Anterior cingulate cortex (tissue), 58 donors: ENCODE data around the gene HIF1AN.

ENCODE experiments used
- DNase-seq, 58 donors: peaks; one replicate each; lab custom pipeline; 2025; lab: John Stamatoyannopoulos, UW

The HIF1AN gene

DNA sequence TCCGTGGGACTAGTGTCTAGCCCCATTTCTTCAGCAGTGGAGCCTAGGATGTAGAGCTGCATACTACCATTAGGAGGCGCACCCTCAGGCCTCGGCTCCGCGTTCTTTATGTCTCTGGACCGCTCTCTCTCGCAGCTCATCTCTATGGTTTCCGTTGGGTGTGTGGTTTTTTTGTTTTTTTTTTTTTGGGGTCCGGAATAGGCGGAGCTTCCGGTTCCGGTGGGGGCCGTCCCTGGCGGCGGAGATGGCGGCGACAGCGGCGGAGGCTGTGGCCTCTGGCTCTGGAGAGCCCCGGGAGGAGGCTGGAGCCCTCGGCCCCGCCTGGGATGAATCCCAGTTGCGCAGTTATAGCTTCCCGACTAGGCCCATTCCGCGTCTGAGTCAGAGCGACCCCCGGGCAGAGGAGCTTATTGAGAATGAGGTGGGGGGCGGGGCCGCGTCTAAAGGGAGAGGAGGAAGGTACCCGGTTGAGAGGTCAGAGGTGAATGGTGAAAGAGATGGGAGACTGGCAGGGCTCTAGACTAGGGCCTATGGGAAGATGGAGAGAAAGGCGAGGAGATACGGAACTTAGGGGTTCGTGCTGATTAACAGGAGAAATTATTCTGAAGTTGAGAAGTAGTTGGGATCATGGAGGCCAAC, at the start of gene HIF1AN:
Gene HIF1AN (plus strand): TSS at position 229 of the 639 bp plus-strand sequence. CDS start 16 bp downstream, at position 245.
- DNase-seq, result peak; percentile 11 to 94 (median 80)

DNA sequence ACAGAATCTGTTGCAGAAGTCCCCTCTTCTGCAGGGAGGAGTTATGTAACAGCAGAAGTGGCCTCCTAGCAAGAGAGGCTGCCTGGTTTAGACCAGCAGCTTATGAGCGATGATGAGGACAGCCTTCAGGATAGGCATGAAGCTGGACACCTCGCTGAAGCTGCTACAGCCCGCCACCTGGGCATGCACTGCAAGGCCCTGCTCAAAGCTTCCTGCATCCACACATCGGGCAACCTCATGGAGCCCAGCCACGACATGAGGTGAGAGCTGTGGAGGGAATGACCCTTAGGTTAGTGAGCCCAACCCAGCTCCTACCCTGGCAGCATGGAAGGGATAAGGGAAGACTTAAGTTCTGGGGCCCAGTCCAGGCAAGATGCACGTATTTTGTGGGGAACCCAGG, 48.2 kb upstream of the HIF1AN start:
- no peak for DNase-seq

DNA sequence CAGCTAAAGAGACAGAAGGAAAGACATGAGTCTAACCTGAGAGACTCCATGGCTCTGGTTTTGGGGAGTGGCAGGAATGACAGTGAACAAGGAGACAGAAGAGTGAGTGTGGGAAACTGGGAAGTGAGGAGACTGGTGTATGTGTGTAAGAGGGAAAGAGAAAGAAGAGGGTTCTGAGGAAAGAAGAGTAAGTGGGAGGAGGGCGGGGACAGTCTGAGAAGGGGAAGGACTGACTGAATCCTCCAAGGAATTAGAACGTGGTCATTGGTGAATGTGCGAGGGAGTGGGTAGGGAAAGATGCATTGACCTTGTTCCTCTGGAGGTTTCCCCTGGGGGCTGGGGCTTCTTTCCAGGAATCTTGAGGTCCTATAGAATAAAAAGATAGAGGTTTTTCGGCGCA, 46.3 kb upstream of the HIF1AN start:
- DNase-seq, result no peak

DNA sequence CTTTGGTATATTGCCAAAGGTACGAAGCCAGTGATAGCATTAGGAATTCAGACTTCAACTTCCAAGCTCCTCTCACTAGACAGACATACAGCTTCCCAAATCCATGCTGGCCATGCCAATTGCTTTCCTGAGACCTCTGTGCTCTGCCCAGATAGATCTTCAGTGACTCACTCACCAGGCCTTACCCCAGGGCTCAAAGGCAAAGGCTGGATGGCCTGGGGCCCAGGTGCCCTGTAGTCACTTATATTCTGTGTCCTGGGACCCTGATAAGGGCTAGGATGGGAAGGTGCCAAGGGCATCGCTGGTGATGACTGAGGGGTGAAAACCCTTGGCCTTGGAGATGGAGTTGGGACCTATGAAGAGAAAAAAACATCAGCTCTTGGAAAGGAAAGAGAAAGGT, 45.2 kb upstream of the HIF1AN start:
- no peak for DNase-seq

DNA sequence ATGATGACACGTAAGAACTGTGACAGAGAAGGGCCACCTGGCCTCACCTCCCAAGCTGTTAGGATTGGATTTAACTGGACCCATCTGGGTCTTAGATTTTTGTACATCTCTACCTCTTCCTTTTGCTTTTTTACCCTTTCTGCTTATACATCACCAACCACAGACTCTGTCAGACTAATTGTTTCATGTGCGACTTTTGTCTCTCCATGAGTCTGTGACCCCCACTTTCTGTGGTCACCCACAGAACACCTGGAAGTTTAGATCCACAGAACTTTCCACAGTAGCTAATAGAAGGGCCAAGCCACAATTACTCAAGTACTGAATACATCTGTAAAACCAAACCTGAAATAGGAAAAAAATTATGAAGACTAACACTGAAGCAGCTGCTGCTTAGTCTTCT, 39.2 kb upstream of the HIF1AN start:
- DNase-seq, result no peak

DNA sequence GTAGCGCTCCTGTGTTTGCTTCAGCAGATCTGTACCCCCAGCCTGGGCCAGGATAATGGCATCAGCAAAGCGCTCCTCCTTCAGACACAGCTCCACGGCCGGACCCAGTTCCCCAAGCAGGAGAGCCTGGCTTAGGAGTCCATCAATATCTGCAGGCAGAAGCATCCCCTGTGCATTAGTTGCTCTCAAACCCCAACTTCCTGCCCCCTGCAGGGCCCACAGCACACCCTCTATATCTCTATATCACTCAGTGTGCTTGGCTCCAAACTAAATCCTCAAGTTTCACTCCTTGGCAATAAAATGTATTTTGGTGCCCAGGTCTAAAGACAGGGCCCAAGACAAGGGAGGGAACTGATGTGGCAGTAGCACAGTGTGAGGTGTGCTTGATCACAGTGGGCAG, 37.7 kb upstream of the HIF1AN start:
- no peak for DNase-seq

DNA sequence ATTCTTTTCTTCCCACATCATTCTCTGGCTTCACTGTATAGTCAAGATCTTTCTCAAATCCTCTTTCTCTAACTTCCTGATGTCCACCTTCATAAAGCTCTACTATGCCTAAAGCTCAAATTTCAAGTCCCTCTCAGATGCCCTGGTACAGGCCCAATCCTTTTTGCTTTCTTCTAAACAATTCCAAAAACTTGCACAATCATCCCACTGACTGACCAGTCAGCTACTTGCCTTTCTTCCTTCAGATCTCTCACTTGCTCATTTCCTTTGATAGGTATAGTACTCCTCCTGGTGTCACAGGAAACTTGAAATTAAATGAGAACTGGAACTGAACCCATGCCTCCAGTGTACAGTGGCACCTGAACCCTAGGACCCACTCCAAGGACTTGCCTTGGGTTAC, 34.3 kb upstream of the HIF1AN start:
- DNase-seq, result no peak

DNA sequence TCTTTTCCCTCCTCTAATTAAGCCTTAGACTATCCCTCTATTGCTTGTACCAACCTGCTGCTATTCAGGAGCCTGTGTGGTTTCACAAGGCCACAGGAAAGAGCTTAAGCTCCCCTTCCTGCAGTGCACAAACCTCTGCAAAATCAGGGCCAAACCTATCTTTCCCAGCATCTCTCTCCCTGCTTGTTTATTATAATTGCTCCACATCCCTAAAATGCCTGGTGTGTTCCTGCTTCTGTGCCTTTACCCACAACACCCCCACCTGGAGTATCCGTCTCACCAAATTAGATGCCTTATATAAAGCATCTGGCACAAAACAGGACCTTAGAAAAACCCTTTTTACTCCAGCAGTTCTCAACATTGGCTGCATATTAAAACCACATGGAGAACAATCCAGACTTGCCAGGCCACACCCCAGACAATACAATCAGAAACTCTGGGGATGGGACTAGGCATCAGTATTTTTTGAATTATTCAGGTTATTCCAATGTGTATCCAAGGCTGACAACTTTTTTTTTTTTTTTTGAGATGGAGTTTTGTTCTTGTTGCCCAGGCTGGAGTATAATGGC, 32.7 kb upstream of the HIF1AN start:
- DNase-seq, result no peak

DNA sequence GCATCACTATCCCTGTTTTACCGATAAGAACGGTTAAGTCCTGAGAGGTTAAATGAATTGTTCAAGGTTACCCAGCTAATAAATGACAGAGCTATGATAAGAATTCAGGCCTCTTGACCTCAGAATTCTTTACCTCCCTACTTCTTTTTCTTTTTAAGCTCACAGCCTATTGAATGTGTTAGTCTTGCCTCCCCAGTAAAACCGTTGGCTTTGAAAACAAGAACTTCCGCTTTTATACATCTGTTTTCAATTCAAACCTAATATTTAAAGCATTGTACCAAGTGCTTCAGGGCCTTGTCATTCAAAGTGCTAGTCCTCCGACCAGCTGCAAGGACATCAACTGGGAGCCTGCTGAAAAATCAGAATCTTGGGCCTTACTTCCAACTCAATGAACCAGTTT, 31.6 kb upstream of the HIF1AN start:
- no peak for DNase-seq

DNA sequence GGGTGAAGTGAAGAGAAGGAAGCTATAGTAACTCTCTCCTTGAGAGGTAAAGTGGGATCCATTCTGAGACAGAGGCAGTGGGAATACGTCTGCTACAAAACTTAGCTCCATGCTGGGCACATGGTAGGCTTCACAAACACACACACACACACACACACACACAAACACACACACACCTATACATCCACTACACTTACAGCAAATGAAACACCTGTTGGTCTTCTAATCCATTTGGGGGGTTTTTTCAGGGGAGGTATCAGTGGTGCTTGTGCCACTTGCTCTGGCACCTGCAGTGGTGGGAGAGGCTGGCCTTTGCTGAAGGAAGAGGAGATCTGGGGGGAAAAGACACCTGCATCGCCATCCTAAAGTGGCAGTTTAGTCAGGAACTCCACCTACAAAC, 30.6 kb upstream of the HIF1AN start:
- no peak for DNase-seq

DNA sequence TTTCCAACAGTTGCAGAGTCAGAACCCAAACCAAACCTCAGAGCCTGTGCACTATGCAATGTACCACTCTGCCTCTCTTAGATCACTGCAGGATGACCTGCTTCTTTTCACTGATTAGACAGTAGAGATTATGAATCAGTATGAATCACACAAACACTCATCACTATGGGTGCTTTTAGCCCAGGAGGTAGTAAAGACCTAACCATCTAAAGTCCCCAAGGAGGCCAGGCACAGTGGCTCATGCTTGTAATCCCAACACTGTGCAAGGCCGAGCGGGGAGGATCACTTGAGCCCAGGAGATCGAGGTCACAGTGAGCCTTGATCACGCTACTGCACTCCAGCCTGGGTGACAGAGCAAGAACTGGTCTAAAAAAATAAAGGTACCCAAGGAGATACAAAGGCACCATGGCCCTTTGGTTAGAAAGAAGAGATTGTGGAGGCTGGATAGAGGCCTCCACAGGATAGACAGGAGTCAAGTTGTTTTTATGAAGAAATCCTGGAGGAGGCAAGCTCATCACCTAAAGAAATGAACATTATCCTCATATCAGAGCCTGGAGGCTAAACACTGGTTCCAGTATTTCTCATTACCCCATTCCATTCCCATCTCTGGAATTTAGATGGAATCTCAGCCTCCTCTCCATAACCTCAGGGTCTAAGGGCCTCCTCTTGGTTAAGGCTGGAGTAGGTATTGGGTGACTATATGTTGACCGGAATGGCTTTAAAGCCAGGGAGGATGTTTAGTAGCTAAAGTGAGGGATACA, 29.0 kb upstream of the HIF1AN start:
- DNase-seq, result no peak

DNA sequence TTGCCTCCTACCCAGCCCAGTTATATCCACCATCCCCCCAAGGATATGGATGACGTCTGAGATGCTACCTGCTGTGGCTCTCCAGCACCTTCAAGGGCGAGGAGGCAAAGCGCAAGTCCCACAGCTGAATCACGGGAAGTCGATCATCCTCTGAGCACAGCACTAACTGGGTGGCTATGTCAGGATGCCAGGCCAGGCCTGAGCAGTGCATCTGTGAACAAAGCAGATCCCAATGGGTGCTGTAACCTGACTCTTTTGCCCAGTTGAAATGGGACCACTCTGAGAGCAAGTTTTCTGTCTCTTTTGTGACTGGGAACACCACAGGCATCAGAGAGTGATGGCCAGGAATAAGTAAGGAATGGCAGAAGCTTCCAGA, 28.4 kb upstream of the HIF1AN start:
- DNase-seq, result no peak

DNA sequence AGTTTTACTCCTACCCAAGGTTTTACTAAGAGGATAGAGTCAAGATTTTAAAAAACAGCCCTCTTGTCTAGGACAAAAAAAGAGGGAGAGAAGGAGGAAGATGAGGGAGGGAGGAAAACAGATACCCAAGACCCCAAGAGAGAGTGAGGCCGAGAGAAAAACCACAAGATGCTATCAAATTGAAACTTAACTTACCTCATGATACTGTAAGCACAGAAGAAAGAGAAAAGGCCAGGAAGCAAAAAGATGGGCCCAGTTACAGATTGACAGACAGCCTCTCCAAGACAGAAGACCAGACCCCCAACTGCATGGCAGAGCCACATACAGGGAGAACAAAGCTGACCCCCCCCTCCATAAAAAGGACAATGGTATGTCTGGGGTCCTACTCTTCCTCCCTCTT, 27.5 kb upstream of the HIF1AN start:
- DNase-seq, result no peak

DNA sequence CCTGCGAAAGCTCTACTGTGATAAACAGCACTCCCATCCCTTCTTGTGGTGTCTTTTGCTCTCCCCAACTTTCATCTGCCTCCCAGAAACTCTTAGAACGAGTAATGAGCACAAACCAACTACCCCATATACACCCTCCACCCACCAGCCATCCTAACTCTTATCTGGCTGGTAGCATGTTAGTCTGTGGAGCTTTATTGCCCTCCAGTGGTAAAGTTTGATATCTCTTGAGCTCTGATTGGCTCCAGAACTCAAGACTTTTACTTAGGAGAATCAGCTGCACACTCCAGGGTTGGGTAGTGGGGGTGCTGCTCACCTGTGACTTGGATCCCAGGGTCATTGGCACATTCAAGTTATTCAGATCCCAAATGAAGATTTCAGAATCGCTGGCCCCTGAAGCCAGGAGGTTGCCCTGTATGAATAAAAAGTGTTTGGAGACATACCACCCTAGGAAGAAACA, 27.0 kb upstream of the HIF1AN start:
- no peak for DNase-seq

DNA sequence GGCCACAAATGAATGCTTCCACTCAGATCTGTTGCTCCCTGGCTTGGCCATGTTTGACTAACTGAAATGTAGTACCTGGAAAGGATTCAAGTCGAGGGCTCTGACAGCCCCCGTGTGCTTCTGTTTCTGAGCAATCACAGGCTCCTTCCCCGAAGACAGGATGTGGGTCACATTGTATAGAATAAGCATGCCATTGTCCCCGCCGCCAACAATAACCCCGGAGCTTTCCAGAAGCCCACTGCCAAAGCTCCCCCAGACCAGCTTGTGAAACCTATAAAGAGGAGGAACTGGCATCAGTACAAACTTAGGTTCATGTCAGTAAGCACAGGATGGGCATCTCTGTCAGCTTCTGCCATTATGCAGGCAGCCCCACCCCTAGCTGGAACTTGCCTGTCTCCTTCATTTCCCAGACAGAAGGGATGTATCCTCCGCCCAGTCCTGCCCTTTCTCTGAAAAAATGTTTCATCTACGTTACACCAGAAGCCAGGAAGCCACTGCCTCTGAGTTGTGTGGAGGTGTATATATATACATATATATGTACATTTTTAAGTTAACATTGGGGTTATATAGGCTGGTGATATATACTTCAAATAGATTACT, 26.4 kb upstream of the HIF1AN start:
- no peak for DNase-seq

DNA sequence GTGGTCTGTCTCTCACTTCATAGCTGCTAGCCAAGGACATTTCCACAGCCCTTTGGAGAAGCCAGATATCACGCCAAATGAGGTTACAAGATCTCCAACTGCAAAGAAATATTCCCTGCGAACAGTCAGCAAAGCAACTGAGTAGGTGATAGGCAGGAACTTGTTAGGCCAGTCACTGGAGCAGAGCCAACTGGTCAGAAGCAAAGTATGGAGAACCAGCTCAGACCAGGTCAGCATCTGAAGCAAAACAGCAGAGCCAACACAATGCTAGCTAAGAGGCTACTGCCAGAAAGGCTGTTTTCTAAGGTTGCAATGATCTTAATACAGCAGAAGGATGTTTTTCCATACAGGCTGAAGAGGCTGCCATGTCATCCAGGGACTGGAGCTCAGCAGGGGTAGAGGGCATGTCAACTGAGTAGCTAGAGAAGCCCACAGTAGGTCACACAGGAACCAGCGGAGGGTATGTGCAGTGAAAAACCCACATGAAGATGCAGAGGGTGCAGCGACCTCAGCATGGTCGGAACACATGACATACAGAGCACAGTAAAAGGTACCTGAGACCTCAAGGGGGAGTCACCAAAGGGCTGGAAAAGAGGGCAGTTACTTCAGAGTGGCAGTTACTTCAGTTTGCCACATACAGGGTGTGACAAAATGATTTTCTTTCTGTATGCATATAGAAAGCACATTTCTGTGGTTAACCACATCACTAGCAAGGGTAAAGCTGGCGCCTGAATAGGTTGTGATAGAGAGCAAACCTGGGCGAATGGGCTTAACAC, 25.0 kb upstream of the HIF1AN start:
- no peak for DNase-seq

DNA sequence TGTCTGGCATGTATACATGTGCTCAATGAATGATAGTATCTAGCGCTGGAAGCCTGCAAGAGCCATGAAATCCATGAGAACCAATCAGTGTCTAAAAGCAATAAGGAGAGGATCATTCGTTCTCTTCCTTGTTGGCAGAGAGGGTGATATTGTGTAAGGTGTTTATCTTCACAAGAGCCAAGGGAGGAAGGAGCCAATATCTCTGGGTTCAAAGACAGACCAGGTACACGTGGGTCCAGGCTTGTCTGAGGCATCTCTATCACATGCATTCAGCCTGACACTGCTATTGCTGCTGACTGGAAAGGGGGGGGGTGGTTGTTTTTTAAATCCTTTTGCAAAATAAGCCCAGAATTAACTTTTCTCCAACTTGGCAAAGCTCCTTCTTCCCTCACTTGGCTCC, 20.1 kb upstream of the HIF1AN start:
- DNase-seq, result no peak

DNA sequence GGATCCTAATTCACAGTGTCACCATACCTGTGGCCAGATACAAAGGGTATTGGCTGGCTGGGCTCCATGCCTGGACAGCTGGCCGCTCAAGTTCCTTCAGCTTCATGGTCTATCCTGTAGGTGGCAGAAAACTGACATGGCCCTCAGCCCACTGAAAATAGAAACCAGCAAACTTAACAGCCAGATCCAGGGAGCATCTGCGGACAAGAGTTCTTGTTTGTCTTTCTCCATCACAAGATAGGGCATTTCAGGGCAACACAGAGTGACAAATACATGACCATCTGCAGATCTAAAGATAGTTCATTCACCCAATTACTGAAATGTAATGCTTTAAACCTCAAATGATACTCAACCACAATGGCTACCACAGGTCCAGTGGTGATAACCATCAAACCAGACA, 18.9 kb upstream of the HIF1AN start:
- no peak for DNase-seq

DNA sequence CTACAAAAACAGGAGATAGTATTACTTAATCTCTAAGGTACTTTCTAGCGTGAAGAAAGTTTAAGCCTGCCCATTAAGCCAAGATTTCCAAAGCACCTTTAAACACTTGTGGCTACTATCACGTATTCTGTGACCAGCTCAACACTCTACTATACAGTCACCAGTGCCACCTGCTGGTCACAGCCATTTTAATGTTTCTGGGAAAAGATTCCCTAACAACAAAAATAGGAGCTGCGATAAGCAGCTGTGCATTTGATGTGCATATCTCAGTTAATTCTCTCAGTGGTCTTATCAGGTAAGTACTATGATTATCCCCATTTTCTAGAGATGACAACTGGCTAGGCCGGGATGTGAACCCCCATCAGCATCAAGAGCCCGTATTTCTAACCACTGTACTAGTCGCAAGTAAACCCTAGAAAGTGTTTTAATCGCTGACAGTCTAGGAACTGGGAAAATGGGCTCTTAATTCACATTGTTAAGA, 16.9 kb upstream of the HIF1AN start:
- DNase-seq, result peak in 50 of 58 donors; percentile 3 to 71 (median 32)

DNA sequence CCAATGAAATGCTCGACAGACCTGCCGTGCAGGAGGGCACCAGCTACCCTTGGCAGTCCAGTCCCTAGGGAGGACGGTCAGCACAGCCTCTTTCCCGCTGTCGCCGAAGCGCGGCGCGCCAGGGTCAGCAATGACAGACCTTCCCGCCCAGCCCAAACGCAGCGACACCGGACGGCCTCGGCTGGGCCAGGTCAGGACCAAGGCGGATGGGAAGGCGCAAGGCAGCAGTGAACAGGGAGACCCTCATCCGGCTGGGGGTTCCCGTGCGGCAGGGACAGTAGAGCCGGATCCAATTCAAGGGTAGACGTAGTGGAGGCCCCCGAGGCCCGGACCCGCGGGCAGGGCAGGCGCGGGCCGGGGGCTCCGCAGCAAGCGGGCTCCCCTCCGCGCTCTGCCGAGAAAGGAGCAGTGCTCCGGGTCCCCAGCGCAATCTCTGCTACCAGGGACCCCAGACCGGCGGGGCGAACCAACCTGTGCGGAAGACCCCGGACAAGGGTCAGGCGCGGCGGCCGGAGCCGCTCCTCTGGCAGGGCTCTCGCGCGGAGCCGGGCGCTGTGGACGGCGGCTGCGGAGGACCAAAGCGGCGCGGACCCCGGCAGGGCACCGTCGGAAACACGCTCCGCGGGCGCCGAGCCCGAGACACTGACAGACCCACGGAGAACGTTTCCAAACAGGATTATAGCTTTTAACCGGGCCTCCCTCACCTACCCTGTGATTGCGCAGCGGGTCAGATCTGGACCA, 16.3 kb upstream of the HIF1AN start, which contains the start of gene SEC31B:
Gene SEC31B (minus strand): TSS at position 551 of the 741 bp plus-strand sequence. CDS start 2,909 bp downstream, outside the sequence.
- DNase-seq, result peak in 53 of 58 donors; percentile 3 to 70 (median 39)
